ENCODE data around the gene WDR45. TPM values are rescaled to one million over a fixed set of nuclear protein-coding genes. Genes with fewer than 3 reads are reported as not detected.

Gene WDR45
- total and polyA plus RNA-seq, 10 of the 15 experiments (the other 5 are each of a cell fraction or from before 2014, with no cell fraction given) = 5.9 to 30.9 (median 20.6) TPM

DNA sequence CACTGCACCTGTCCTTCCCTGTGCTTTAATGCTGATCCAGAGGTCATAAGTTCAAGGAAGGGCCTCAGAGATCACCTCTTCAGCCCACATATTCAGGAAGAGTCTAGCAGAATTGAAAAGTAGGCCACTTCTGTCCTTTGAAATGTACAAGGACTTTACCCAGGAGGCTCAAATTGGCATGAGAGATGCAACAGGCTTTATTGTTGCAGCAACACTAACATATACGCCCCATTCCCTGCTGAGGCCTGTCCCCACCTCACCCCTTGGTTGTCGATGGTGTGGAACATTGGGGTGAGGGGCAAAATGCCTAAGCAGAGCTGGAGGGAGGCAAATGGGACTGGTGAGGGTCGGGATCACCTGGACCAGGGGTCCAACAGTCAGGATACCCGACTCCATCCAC is 8.7 kb downstream of the WDR45 start:
- WGBS (ENCODE audit: insufficient coverage, insufficient replicate concordance, low lambda C conversion rate, missing lambda C conversion rate) = 67% methylated on average over 4 of the region's 4 CpGs
- ChIA-PET SMC1A (ENCODE audit: uncharacterized antibody, unreplicated experiment) (interaction anchor here (0.5 kb wide), 1 partner anchor 201 kb away, joined by 3 read pairs; no protein-coding TSS in a partner anchor), POLR2A (no interaction called here), CTCF (no interaction called here), RAD21 (ENCODE audit: unreplicated experiment) (no interaction called here)
- ATAC-seq (no peak), DNase-seq (ENCODE audit: low read depth, low spot score) (no peak), FAIRE-seq (no peak)
- Histone ChIP-seq H3K27ac (ENCODE audit: control insufficient read depth, insufficient read depth) (no peak overlapping the region), H2AFZ (ENCODE audit: control insufficient read depth, low read depth, low read length) (no peak overlapping the region), H3K9ac (ENCODE audit: control insufficient read depth, insufficient read depth, low read length) (no peak overlapping the region), H3K4me3 (no peak overlapping the region), H3K79me2 (ENCODE audit: control insufficient read depth, insufficient read depth, low read length) (no peaks in the 10 kb centered on the region), H3K4me1 (ENCODE audit: control insufficient read depth, insufficient read depth, low read length) (no peaks in the 10 kb centered on the region), H3K36me3 (ENCODE audit: control insufficient read depth in 2 of 2, insufficient read depth in 2 of 2, low read length in 1 of 2) (no peaks in the 10 kb centered on the region; a peak in 1 of 4 replicates), H3K27me3 (replicated peaks in 1 of 2; ENCODE audit: control insufficient read depth in 2 of 2, insufficient read depth in 2 of 2, low read length in 1 of 2) (no peaks in the 10 kb centered on the region), H3K9me3 (replicated peaks; ENCODE audit: control insufficient read depth, insufficient read depth, low read length) (peaks cover 2% of the 10 kb centered on the region; the same call in 1 of the 3 replicates), H3K4me2 (ENCODE audit: control insufficient read depth, insufficient read depth) (no peak overlapping the region), H4K20me1 (ENCODE audit: control insufficient read depth, insufficient read depth) (no peaks in the 10 kb centered on the region)
- intact Hi-C loops (cut with micrococcal nuclease; ENCODE audit: unreplicated experiment) (no loop called here), in situ Hi-C loops (cut with MboI) (no loop called here)
- BruUV-seq (replicated peaks) = no TSS peak
- TF ChIP-seq ZBED1 (IDR thresholded peaks at IDR 0.05; ENCODE audit: borderline replicate concordance) (no peak), E2F8 (IDR thresholded peaks at IDR 0.05; ENCODE audit: low read depth, partially characterized antibody) (no peak), RUNX3 (IDR thresholded peaks at IDR 0.05; ENCODE audit: low read length) (no peak), MXI1 (IDR thresholded peaks at IDR 0.05; ENCODE audit: low read depth, low read length) (no peak), DPF2 (IDR thresholded peaks at IDR 0.05) (no peak), PRDM15 (CRISPR knock-in tag; IDR thresholded peaks at IDR 0.05) (no peak), RBBP5 (conservative IDR thresholded peaks at IDR 0.05) (no peak), CBX5 (IDR thresholded peaks at IDR 0.05; ENCODE audit: low read depth) (no peak)

Measured in GM12878 (cell line).